ENCODE measurements around the gene PSMD5. TPM values are rescaled to one million over a fixed set of nuclear protein-coding genes. Genes with fewer than 3 reads are reported as not detected.

The PSMD5 gene
- polyA plus RNA-seq, 1 donor (not counting 4 experiments of a cell fraction or from before 2014, with no cell fraction given) = 55.2 TPM

DNA sequence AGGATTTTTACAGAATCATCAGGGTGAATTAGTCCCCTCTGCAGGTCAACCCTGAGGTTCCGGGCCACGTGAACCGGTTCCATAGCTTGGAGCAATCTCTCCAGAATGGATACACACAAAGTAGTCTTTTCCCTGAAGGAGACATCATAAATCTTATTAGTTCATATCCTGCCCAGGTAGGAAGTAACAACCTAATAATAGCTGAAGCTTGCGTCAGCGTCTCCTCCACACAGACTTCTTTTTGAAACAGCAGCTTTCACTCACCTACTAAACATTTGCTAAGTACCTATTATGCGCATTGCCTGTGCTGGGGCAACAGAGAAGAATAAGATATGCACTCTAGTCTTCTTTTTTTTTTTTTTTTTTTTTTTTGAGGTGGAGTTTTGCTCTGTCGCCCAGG, 9.4 kb downstream of the PSMD5 start:
- dilution Hi-C loops (cut with MboI; ENCODE audit: extremely low pct_ligation_motif_present, low sequenced_read_pairs) = no loop called here
- TF ChIP-seq, protein P1, sequence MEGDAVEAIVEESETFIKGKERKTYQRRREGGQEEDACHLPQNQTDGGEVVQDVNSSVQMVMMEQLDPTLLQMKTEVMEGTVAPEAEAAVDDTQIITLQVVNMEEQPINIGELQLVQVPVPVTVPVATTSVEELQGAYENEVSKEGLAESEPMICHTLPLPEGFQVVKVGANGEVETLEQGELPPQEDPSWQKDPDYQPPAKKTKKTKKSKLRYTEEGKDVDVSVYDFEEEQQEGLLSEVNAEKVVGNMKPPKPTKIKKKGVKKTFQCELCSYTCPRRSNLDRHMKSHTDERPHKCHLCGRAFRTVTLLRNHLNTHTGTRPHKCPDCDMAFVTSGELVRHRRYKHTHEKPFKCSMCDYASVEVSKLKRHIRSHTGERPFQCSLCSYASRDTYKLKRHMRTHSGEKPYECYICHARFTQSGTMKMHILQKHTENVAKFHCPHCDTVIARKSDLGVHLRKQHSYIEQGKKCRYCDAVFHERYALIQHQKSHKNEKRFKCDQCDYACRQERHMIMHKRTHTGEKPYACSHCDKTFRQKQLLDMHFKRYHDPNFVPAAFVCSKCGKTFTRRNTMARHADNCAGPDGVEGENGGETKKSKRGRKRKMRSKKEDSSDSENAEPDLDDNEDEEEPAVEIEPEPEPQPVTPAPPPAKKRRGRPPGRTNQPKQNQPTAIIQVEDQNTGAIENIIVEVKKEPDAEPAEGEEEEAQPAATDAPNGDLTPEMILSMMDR (optimal IDR thresholded peaks at IDR 0.05 in 1 of 3, IDR thresholded peaks at IDR 0.05 in 1 of 3, conservative IDR thresholded peaks at IDR 0.05 in 1 of 3; ENCODE audit: extremely low read depth in 1 of 3, insufficient read depth in 2 of 3, low read length in 3 of 3) = no peak
- no peak for TF ChIP-seq EZH2 (IDR thresholded peaks at IDR 0.05; ENCODE audit: low read length)
- Histone ChIP-seq H3K9ac (ENCODE audit: control insufficient read depth, extremely low read depth, insufficient read depth, low read length) (no peak overlapping the region), H3K4me2 (ENCODE audit: control insufficient read depth, extremely low read depth, insufficient read depth, low read depth, low read length) (no peak overlapping the region), H3K79me2 (ENCODE audit: control insufficient read depth, insufficient read depth, low read length) (peaks cover 18% of the 10 kb centered on the region), H3K9me3 (ENCODE audit: control insufficient read depth, low read depth, low read length) (no peaks in the 10 kb centered on the region), H3K9me1 (ENCODE audit: control insufficient read depth, extremely low read depth, insufficient read depth, low read length) (no peaks in the 10 kb centered on the region), H3K27me3 (ENCODE audit: control insufficient read depth, extremely low read depth, insufficient read depth, low read length) (no peaks in the 10 kb centered on the region), H3K4me3 (ENCODE audit: control insufficient read depth in 2 of 3, extremely low read depth in 1 of 3, insufficient read depth in 2 of 3, low read depth in 1 of 3, low read length in 3 of 3) (no peak overlapping the region), H4K20me1 (ENCODE audit: control insufficient read depth, extremely low read depth, insufficient read depth, low read length) (no peaks in the 10 kb centered on the region), H3K4me1 (ENCODE audit: control insufficient read depth, extremely low read depth, insufficient read depth, low read length) (no peaks in the 10 kb centered on the region), H3K36me3 (ENCODE audit: control insufficient read depth in 2 of 2, extremely low read depth in 1 of 2, insufficient read depth in 2 of 2, low read length in 2 of 2) (peaks cover 0 to 15% of the 10 kb centered on the region in 2 experiments), H3K27ac (ENCODE audit: control insufficient read depth, insufficient read depth, low read length) (no peak overlapping the region), H2AFZ (ENCODE audit: control insufficient read depth, low read length) (no peak overlapping the region)
- FAIRE-seq (no peak), DNase-seq (ENCODE audit: low read depth, low spot score) (no peak)

DNA sequence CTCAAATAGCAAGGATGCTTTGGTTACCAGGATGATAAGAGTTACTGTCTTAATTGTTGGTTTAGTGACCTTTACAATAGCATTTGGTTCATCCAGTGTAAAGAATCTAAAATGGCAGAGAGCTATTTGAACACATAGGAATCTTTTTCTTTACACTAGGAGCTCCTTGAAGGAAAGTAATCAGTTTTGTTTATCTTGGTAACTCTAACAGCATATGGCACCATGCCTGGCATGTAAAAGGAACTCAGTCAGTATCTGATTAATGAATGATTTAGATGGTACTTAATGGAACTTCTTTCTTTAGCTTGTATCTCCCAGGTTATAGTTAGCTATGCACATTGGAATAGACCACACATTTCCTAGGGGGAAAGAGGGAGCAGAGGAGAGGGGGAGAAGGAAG, 9.9 kb downstream of the PSMD5 start:
- dilution Hi-C loops (cut with MboI; ENCODE audit: extremely low pct_ligation_motif_present, low sequenced_read_pairs) = no loop called here
- no peak overlapping the region for H2AFZ ChIP-seq (ENCODE audit: control insufficient read depth, low read length)
- H3K4me3 ChIP-seq (ENCODE audit: control insufficient read depth in 2 of 3, extremely low read depth in 1 of 3, insufficient read depth in 2 of 3, low read depth in 1 of 3, low read length in 3 of 3) = no peak overlapping the region
- no peak overlapping the region for H3K4me2 ChIP-seq (ENCODE audit: control insufficient read depth, extremely low read depth, insufficient read depth, low read depth, low read length)
- no peaks in the 10 kb centered on the region for H3K27me3 ChIP-seq (ENCODE audit: control insufficient read depth, extremely low read depth, insufficient read depth, low read length)
- H3K9me3 ChIP-seq (ENCODE audit: control insufficient read depth, low read depth, low read length) = no peaks in the 10 kb centered on the region
- H3K9me1 ChIP-seq (ENCODE audit: control insufficient read depth, extremely low read depth, insufficient read depth, low read length) = no peaks in the 10 kb centered on the region
- H3K27ac ChIP-seq (ENCODE audit: control insufficient read depth, insufficient read depth, low read length) = no peak overlapping the region
- H4K20me1 ChIP-seq (ENCODE audit: control insufficient read depth, extremely low read depth, insufficient read depth, low read length) = no peaks in the 10 kb centered on the region
- no peak for TF ChIP-seq EZH2 (IDR thresholded peaks at IDR 0.05; ENCODE audit: low read length)
- TF ChIP-seq, protein P1 (optimal IDR thresholded peaks at IDR 0.05 in 1 of 3, IDR thresholded peaks at IDR 0.05 in 1 of 3, conservative IDR thresholded peaks at IDR 0.05 in 1 of 3; ENCODE audit: extremely low read depth in 1 of 3, insufficient read depth in 2 of 3, low read length in 3 of 3) = no peak
- peaks cover 13% of the 10 kb centered on the region for H3K79me2 ChIP-seq (ENCODE audit: control insufficient read depth, insufficient read depth, low read length)
- no peak overlapping the region for H3K9ac ChIP-seq (ENCODE audit: control insufficient read depth, extremely low read depth, insufficient read depth, low read length)
- DNase-seq (ENCODE audit: low read depth, low spot score) (no peak), FAIRE-seq (no peak)
- H3K36me3 ChIP-seq (ENCODE audit: control insufficient read depth in 2 of 2, extremely low read depth in 1 of 2, insufficient read depth in 2 of 2, low read length in 2 of 2) = peaks cover 0 to 15% of the 10 kb centered on the region in 2 experiments
- no peaks in the 10 kb centered on the region for H3K4me1 ChIP-seq (ENCODE audit: control insufficient read depth, extremely low read depth, insufficient read depth, low read length)
